ENCODE measurements around the gene PIEZO2.

The PIEZO2 gene

DNA sequence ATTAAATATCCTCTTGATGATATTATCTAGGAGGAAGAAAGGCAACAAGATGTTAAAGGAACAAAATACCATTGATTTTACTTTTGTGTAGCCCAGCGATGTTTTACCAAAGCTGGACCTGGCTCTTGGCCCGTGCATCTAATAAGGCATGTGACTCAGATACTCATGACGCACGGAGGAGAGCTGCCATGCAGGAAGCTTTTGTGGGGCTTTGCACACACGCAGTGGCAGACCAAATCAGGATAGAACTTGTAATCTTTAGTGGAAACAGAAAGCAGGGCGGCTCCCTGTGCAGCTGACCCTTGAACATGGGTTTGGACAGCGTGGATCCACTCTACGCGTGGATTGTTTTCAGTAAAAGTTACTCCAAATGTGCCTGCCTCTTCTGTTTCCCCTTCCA is 433.6 kb downstream of the PIEZO2 start:
- no peak for DNase-seq

DNA sequence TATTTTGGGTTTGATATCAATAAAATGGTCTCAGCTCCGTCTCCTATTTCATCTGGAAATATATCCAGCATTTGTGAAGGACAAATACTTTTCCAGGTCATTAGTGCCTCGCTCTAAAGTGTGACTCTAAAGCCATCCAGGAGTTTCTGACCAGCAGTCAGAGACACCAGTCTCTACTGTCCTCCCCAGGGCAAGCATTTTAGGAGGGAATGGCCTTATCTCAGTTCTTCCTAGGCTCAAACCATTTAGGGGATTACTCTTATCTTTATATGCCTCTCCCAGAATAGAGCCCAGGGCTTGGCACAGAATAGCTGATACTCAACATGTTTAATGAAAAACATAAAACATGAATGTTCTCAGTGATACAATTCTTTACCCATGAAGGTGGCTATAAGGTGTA is 436.0 kb downstream of the PIEZO2 start:
- no peak for DNase-seq

DNA sequence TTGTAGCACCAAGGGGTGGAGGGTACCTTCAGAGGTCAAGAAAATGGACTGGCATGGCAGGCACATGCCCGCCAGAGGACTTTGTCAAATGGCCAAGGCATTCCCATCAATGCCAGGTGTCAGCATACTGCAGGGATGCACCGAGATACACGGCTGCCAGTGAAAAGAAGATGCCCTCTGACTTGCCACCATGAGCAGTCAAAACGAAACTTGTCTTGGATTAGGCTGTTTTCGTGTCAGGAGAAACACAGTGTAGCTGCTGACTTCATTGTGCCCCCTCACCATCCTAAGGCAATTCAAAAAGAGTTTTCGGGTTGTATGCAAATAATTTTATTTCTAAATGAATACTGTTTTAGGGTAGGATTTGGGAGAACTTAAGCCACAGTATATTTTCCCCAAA is 442.1 kb downstream of the PIEZO2 start:
- no peak for DNase-seq

DNA sequence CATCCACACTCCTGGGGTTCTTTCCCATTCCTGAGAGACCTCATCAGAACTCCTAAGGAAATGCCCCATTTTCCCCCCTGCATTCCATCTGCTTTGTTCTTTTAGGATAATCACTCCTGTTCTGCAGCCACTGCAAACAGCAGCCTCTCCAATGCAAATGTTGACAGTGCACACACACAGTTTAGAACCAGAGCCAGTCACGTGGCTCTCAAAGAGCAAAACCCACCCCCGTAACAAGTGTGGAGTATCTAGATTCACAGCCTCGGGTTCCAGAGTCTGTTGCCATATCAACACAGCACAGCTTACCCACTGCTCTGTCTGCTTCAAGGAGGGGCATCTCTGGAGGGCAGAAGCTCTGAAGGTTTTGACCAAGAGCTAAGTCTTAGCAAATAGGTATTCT is 443.6 kb downstream of the PIEZO2 start:
- DNase-seq: no peak

DNA sequence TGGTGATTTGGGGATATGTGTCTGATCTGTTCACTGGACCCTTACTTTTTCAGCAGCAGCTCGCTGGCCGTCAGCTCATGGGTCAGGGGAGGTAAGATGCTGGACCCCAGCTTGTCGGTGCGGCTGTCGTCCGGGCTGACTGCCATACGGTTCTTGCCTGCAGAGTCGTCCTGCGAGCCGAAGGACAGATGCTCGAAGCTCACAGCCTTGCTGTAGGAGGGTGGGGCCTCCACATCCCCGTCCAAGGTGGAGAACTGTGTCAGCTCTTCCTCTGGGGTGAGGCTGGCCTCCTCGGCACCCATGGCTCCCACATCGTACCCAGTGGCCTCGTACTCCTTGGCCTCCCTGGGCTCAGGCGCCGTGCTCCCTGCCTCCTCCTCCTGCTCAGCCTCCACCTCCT is 444.1 kb downstream of the PIEZO2 start:
- DNase-seq: no peak

DNA sequence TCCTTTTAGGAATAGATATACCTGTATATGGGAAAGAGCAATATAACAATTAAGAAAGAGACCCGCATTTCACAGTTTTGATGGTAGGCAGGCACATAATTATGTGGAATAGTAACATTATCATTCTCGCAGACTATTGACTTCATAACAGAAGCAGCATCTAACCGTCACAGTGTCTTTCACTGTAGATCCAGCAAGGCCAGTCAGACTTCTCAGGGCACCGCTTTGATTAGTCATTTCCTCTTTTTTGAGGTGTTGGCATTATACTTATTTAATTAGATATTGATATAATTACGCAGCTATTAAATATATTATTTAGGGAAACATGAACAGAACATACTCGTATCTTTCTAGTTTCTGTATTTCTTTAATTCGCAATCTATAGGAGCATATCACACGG is 447.2 kb downstream of the PIEZO2 start:
- no peak for DNase-seq

DNA sequence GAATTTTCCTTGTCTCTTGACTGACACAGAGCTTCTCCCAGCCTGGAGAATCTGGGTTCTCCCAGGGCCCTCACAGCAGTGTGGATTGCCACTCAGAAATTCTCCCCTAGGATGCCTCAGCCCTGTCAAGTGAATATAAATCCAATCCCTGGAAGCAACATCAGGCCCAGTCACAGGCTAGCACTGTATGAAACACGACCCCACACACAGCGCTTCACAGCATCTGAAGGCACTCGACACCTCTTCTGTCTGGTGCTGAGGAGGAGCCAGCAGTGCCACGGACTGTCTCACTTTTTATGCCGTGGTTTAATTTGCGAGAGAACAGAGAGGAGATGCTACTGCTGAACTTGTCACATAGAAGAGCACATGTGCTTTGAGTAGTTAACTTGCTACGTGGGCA is 459.0 kb downstream of the PIEZO2 start:
- no peak for DNase-seq

DNA sequence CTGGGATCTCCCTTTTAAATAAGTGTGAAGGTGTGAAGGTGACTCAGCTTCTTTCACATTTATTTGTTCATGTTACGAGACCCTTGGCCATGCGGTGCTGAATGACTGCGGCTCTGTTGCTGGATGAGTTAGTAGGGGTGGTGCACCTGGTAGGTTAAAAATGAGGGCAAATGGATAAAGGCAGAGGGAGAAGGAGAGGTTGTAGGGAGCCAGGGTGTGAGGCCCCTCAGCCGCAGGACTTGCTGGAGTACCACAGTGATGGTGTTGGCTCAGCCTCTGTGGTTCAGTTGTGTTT is 459.4 kb downstream of the PIEZO2 start:
- no peak for DNase-seq

DNA sequence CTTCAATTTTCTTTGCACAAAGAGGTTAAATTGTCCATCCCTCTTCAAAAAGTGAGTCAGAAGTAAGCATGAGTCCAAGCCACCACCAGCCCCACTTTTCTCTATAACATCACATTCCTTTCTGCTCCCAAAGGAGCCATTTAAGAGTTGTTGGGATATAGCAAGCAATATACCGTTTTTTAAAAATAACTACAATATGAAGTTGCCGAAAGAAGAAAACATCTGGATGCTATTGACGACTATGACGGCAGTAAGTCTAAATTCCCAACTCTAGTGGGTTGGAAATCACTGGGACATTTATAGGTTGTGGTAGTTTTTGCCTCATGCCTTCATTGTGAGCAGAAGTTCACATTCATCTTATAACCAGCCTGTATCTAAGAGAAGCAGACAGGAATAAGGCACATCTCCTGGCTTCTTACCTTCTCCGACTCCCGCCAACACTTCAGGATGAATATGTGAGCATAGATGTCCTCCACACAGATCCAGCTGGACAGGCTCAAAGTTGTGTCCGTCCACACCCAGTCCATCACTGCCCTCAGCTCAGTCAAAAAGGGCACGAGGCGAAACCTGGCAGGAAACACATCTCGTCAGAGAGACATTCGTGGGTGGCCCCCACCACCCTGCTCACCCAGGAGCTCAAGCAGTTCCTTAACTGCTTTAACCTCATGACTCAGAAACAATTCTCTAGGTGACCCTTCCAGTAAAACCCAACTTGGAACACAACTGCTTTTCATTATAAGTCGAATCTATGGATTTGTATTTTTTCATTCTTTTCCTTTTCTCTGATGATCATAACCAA is 459.9 kb downstream of the PIEZO2 start:
- no peak for DNase-seq

DNA sequence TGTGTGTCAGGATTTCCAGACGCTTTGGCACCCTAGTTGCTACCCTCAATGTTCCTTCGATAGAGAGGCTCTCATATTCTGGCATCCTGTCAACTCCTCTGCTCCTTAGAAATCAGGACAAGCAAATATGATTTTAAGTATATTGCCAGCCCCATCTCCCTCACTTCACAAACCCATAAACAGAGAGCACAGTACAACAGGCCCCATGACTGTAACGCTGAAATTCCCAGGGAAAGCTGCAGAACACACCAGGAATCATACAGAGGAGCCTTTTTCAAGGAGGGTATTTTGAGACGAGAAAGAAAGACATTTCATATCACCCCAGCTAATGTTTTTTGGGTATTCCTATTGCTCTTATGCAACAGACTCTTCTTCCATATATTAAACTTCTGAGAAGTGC is 460.6 kb downstream of the PIEZO2 start:
- no peak for DNase-seq

DNA sequence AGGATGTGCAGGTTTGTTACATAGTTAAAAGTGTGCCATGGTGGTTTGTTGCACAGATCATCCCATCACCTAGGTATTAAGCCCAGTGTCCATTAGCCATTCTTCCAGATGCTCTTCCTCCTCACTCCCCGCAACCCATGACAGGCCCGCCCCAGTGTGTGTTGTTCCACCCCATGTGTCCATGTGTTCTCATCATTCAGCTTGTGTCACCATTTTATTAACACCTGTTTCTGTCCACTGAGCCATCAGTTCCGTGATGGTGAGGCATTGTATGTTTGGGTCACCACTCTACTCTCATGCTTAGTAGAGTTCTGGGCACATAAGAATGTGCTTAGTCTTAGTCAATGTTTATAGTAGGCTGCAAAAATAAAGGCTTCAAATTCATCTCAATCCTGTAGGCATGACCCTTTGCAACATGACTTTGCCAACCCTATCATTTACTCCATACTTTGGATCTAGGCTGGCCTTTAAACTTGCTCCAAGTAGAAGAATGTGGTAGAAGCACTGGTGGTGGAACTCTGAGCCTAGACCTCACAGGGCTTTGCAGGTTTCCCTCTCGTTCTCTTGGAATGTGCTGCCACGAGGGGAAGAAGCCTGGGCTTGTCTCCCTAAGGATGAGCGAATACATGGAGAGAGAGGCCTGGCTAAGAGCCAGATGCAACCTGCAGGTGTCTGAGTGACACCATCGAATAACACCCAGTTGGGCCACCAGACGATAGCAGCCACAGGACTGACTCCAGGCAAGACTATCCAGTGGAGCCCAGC is 462.0 kb downstream of the PIEZO2 start:
- no peak for DNase-seq

DNA sequence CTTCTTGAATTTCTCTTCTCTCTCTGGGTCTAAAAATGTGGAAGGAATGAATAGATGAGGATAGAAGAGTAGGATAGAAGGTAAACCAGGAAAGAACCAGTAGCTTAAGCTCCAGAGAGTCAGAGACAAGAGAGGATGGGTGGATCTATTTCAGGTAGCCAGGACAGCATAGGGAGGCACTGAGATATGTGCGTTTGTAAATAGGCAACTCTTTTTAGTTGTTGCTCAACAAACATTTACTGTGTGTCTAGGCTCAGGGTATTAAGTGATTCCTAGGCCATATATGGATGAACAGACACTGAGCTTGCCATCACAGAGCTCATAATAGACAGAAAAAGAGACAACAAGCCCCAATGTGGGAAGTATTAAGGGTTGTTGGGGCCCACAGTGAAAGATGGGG is 463.1 kb downstream of the PIEZO2 start:
- no peak for DNase-seq

DNA sequence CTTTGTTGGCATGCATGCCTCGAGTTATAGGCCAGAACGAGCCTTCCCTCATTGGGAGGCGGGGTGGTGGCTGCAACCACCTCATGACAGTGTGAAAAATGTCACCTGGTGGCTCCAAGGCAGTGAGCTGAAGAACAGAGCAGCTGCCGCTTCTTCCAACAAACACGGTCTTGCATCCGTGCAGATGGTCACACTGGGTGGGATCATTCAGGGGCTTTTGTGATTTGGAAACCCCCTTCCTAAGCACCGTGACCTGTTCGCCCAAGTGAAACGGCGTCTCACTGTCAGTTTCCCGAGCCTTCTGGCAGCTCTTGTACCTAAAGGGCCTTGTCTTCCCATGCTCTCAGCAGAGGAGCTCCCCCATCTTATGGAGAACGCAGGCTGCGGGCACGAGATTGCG is 463.9 kb downstream of the PIEZO2 start:
- DNase-seq: no peak

DNA sequence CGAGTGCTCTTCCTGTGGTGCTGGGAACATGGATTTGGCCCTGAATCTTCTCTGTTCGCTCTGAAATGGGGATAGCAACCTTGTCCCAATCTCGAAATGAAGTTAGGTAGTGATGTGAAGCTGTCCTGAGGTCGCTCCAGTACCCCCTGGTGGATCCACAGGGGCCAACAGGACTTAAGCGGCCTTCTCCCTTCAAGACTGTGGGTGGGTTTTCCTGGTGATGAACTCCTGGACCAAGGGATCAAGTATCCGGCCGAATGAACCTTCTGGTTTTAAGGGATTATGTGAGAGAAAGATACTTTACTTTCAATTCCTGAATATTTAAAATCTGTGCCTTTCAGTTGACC is 467.0 kb downstream of the PIEZO2 start:
- no peak for DNase-seq

DNA sequence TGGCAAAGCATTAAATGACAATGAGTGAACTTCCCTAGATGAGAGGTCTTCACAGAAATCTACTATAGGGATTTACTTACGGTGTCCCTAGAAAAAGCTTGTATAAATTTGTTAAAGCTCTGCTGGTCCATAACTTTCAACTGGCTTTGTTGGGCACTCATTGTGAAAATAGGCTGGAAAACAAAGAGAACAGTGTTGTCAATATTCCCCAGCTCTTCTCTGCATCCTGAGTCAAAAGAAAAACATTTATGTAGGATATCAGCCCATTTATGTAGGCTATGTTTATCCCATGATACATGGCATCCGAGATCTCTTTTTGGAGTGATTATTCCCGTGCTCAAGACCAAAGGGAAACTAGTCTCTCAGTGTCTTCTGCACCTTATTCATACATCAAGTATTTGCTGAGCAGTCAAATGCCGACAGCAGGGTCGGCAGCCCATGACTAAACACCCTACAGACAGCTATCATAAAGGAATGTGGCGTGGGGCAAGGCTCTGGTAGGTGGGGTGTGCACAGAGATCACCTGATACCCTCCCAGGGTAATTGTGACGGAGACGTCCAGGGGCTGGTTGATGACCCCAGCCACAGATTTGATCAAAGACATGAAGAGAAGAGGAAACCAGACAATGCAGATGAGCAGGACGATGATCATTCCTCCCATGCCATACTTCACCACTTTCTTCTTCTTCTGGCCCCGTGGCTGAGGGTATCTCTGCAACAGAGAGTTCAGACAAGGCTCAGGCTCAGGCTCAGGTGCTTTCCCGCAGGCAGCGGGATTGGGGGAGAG is 467.6 kb downstream of the PIEZO2 start:
- DNase-seq: no peak

DNA sequence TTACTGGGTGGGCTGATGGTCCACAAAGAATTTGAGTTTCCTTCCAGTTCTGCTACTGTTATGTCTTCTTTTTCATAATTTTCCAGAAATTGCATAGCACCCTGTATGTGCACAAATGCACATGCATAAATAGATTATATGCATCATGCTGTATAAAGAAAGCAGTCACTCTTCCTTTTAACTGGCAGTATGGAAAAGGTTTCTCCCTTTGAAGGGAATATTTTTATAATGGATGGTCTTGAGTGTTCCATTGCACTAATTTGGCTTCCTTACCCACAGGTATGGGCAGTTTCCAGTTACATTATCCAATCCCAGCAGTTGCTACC is 469.1 kb downstream of the PIEZO2 start:
- no peak for DNase-seq

DNA sequence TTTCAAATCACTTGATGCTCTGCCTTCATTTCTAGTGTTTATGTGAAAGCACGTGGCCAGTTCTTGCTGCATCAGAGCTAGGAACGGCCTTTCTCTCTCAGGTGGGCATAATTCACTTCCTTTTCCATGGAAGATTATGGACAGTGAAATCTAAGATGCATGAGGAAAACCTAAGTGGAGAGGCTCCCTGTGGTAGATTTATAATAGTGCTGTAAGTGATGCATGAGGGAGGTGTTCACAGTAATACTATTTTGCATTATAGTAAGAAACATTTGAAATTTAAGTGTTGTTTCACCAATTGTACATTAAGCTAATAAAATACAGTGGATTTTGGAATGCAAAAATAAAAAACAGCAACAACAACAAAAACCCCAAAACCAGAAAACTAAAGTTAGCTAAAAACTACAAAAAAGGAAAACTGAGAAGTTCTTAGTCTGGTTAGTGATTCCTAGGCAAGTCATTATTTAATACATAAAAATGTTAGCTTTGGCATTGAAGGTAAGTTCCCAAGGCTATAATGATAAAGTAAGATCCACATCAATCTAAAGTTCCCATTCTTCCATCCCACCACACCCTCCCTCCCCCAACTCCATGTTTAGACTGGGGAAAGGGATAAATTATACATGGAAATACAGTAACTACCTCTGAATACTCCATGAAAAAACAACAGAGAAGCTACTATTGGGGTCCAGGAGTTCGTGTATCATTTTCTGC is 469.7 kb downstream of the PIEZO2 start:
- DNase-seq: no peak

DNA sequence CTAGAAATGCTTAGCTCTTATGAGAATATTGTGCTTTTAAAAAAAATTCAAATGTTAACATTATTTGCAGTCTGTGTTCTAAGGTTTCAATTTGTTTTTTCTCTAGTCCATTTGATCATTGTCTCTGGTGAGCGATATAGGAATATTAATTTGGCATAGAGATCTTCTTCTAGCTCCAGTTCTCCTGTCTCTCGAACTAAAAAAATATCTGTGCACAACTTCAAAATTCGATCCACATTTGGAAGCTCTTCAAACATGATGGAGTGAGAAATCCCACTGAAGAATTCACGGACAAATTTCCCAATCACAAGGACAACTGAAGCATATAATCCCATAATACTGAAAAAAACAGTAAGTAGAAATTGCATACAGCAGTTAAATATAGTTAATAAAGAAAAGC is 477.9 kb downstream of the PIEZO2 start:
- DNase-seq: no peak

DNA sequence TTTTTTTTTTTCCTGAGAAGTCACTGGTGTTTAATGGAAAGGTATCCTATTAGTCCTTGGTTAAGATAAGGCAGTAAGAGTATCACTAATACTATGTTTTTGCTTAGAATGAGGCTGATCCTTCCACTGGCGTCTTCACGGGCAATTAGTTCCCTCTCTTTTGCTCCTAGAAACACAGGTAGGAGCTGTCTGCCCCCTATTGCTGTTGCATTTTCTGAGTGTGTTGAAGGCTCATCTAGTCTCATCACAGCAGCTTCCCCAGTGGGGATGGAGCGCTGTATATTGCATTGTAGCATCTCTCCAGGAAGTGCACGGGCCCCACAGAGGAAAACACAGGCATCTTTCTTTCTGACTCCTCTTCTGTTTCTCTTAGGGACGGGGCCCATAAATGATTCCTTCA is 478.5 kb downstream of the PIEZO2 start:
- no peak for DNase-seq

DNA sequence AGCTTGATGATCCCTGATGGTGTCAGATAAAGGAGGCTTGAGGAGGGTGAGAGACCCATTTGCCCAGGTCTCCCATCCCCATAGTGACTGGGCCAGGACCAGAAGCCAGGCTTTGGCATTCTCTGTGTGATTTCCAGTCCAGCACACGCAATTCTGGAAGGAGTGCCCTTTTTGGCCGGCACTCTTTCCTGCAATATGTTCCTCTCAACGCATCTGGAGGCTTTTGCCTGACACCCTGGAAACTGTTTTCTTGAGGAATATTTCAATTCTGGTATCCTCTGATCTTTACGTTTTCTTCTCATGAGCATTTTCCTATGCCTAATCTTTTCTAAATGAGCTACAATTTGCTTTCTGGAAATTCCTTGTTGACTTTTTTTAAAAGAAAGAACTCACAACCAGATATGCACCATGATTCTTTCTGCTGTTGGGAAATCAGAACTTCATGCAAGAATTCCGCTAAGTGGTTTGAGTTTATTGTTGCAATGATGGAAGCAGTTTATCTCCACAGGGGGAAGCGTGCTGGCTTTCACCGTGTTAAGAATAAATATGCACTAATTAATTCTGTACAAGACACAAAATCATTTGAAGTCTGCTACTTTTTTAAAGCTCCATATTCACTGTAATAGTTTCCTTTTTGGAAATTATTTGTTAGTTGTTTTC is 479.8 kb downstream of the PIEZO2 start:
- DNase-seq: no peak

DNA sequence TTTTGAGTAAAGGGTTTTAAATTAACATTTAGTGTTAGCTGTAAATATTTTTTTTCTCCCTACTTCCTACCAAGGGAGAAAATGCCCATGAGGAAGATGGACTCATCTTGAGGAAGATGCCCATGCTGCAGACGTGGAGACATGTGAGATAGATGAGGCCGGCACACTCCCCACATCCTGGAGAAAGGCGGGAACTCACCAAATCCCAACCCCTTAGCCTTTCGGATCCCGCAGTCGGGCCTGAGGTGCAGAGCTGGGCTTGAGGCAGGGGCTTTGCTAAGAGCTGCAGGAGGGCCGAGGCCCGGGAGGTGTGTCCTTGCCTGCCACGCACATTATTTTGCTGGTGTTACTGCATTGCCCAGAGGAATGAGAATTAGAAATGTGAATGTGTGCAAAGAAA is 485.6 kb downstream of the PIEZO2 start:
- no peak for DNase-seq

DNA sequence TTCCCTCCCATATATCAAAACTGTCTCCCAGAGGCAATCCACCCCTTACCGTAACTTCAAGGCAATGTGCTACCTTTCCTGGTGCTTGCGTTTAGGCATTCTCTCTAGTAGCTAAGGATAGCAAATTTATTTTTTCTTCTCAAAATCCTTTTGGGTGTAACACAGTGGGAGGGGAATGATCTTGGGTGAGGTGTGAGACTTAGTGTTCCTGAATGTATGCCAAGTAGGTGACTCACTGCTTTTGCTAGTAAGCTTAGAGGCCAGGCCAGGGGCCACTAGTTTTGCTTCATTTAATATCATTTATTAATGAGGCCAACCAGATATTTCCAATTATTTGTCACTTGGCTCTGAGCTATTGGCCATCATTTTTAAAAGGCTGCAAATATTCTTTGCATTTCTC is 488.1 kb downstream of the PIEZO2 start:
- no peak for DNase-seq
